CD4-positive, alpha-beta T cell treated with Interleukin-17A for 1 hour (primary cell): ENCODE measurements around the gene TRIM54.
"Not testable (repeated sequence)": the region's sequence is repeated elsewhere in the genome, so short reads cannot be mapped to it uniquely, and the experiment has no call there.

Experiments
- DNase-seq: peaks from one replicate; pipeline ENCODE4 v3.0.0-alpha.2; 2020

The TRIM54 gene

DNA sequence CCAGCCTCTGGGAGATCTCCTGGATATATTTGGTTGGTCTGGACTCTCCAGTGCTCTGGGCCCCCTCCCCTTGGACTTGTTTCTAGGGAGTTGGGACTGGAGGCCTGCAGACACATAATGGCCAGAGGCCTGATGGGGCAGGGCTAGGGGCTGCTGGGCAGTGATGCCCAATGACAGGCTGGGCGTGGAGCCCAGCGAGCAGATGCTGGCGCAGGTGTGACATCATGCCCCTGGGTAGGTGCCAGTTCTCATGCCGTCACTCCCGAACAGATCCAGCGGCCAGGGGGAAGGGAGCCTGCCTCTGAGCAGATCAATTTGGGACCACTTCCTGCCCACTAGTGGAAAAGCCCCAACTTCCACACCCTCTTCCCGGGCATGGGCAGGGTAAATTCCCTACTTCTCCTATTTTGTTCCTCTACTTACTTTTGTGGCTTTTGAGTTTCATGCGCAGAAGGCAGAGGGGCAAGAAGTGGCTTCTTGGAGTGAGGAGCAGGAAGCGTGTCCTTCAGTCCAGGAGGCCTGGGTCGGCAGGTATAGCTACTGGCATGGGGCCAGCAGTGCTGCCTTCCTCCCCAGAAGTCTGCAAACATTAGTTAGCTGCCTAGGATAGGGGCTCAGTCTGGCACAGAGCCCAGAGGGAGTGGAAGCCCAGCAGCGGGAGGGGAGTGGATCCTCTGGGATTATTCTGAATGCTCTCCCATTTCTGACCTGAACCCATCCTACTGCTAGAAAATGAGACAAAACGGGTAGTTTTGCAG is 34.6 kb downstream of the TRIM54 start:
- no peak for DNase-seq

- not testable (repeated sequence) for DNase-seq
Observed at GRCh38 chr2:27319839-27320238, 37.6 kb downstream of the TRIM54 start.

DNA sequence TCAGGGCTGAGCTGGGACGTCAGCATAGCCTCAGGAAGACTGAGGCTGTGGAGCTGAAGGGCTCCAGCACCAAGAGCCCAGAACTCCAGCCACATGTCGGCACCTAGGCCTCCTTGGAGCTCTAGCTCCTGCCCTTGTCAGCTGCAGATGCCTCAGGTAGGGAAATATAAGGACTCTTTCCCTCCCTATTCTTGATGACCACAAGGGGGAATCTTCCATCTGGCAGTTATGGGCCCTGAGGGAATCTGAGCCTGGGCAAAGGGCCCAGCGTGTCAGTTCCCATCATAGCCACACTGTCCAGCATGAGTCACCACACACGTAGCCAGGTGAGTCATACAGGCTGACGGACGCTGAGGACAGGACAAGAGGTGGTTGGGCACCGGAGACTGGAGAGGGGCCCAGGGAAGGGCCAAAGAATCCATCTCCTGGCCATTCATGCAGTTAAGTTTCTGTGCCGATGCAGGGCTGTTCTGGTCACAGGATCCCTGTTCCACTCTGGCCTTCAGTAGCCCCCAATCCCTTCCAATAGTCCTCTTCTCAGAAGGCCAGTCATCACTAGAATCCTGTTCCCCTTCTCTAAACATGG is 38.8 kb downstream of the TRIM54 start:
- no peak for DNase-seq

GRCh38 chr2:27322301-27322765 is 40.1 kb downstream of the TRIM54 start:
- peak; percentile 14 for DNase-seq

- peak; percentile 89 for DNase-seq
Observed at GRCh38 chr2:27322766-27323595, 40.8 kb downstream of the TRIM54 start, which contains the start of gene MPV17. TSS of gene MPV17 (minus strand) at chr2:27323097. CDS start at chr2:27322517, 580 bp downstream.

GRCh38 chr2:27323596-27324285 is 41.5 kb downstream of the TRIM54 start:
- no peak for DNase-seq

- no peak for DNase-seq
Observed at GRCh38 chr2:27324720-27325119, 42.5 kb downstream of the TRIM54 start.

DNA sequence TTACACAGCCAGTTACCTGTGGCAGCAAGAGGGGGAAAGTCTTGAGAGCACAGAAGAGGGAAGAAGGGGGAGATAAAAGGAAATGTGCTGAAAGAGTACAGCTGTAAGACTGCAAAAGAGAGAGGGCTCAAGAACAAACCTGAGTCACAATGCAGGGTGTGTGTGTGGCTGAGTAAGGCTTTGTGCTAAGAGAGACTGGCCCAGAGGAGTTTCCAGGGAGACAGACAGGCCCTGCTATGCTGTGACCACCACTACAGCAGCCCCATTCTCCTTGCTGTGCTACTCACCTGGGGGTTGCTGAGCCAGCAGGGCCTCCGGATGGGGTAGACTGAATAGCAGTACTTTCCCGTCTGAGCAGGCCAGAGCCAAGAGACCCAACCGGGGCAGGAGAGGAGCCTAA is 53.1 kb downstream of the TRIM54 start:
- no peak for DNase-seq

GRCh38 chr2:27336173-27336572 is 53.9 kb downstream of the TRIM54 start:
- no peak for DNase-seq

- DNase-seq = no peak
Observed at GRCh38 chr2:27347641-27348040, 65.4 kb downstream of the TRIM54 start.

GRCh38 chr2:27350106-27350693 is 68.0 kb downstream of the TRIM54 start:
- DNase-seq = no peak

DNA sequence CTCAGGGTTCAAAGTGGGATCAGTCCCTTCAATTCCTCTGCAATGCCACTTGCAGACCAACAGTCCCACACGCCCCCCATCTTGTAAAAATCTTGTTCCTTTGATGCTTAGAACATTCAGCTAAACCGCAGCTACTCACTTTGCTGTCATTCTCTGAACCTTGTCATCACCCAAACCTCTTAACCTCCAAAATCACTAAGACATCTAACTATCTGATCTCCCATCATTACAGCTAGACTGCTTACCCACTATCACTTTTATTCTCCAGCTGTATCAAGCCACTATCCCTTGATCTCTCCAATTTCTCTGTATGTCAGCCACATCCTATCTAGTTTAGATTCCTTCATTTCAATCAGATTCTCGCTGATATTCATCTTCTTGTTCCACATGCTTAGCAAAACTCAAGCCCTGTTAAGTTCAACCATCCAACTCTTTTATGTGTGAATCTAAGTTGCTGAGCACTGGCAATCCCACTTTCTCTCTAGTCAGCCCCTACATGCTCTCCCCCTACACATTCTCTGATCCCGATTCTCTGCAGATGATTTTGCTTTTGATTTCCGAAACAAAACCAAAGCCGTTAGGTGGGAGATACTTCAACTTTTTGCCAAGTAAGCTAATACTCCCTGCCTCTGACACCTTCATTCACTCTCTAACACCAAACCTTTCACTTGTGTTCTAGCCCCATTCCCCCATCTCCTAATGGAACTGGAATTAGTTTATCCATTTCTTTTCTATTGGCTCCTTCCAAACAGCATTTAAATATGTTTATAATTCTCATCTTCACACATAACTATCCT is 69.8 kb downstream of the TRIM54 start:
- DNase-seq = peak; percentile 31

DNA sequence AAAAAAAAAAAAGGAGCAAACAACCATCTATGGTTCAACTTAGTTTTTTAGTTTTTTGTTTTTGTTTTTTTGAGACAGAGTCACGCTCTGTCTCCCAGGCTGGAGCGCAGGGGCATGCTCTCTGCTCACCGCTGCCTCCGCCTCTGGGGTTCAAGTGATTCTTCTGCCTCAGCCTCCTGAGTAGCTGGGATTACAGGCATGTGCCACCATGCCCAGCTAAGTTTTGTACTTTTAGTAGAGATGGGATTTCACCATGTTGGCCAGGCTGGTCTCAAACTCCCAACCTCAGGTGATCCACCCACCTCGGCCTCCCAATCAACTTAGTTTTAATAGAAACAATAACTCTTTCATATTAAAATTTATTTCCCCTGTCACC is 71.1 kb downstream of the TRIM54 start:
- DNase-seq = not testable (repeated sequence)

DNA sequence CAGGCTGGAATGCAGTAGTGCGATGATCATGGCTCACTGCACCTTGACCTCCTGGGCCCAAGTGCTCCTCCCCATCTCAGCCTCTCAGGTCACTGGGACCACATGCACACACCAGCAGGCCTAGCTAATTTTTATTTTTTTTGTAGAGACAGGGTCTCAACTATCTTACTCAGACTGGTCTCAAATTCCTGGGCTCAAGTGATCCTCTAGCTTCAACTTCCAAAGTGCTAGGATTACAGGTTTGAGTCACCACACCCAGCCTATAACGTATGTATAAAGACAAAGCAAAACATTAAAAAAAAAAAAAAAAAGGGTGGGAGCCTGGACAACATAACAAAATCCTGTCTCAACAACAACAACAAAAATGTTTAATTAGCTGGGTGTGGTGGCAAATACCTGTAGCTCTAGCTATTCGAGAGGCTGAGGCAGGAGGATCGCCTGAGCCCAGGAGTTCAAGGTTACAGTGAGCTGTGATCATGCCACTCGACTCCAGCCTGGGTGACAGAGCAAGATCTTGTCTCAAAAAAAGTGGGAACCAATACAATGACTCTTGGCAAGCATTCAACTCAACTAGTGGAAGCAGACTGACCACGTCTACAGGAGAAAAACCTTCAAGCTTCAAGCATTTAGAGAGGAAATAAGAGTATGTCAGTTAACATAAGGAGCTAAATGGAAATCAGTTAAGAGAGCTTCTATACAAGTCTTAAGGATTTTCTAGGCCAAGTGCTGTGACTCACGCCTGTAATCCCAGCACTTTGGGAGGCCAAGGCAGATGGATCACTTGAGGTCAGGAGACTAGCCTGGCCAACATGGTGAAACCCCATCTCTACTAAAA is 71.8 kb downstream of the TRIM54 start:
- DNase-seq = no peak

DNA sequence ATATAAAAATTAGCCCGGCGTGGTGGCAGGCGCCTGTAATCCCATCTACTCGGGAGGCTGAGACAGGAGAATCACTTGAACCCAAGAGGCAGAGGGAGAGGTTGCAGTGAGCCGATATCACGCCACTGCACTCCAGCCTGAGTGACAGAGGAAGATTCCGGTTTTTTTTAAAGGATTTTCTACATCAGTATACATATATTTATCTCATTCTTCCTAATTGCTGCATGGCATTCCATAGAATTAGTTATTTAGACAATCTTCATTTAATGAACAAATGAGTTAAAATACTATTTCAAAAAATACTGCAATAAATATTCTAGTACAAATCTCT is 72.3 kb downstream of the TRIM54 start:
- DNase-seq = no peak

DNA sequence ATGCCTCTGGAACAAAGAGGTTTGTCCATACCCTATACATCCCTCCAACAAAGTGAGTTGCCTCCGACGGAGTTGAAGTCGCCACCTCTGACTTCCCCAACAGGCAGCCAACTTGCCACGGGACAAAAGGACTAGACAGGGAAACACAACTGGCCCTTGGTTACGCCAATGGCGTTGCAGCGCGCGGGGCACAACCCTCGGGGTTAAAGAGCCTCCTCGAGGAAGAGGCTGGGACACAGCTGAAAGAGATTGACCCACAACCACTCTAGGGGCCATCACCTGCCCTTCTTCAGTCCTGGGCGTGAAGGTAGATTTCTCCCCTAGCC is 73.8 kb downstream of the TRIM54 start:
- DNase-seq = no peak

- DNase-seq = peak; percentile 95
Observed at GRCh38 chr2:27356382-27357181, 74.4 kb downstream of the TRIM54 start, which contains the start of gene GTF3C2. TSS of gene GTF3C2 (minus strand) at chr2:27356764. CDS start at chr2:27343554, 13,210 bp downstream.
